Stomach (tissue), 9 donors: ENCODE measurements around the gene SLC35F2. TPM values are rescaled to one million over a fixed set of nuclear protein-coding genes. Genes with fewer than 3 reads are reported as not detected.
"Not testable (repeated sequence)": the region's sequence is repeated elsewhere in the genome, so short reads cannot be mapped to it uniquely, and the experiment has no call there.

Source experiments
- DNase-seq, 2 donors: peaks; one replicate each; pipeline versions ENCODE4 v3.0.0 to v3.0.0-alpha.2; 2013 to 2019
- H3K27ac ChIP-seq, 5 donors: fragments of 200-600 bp in 4 of 5; sonication (generic) in 4 of 5; one replicate each; pipeline ENCODE4 v1.5.1; 2013 to 2019; ENCODE audit warnings: mild to moderate bottlenecking in 1 of 5, moderate library complexity in 1 of 5
- H3K27me3 ChIP-seq, 3 donors: fragments of 200-600 bp; sonication (generic); one replicate each; pipeline ENCODE4 v1.5.1; 2017 to 2019; ENCODE audit warnings: mixed run types in 1 of 3
- H3K36me3 ChIP-seq, 4 donors: fragments of 200-600 bp; sonication (generic); 1 replicate in 3 of 4; 2 replicates in 1 of 4; pipeline ENCODE4 v1.5.1; 2016 to 2019
- H3K4me1 ChIP-seq, 4 donors: fragments of 200-600 bp; sonication (generic); one replicate each; pipeline ENCODE4 v1.5.1; 2016 to 2019
- H3K4me3 ChIP-seq, 4 donors: fragments of 200-600 bp; sonication (generic) in 3 of 4; one replicate each; pipeline ENCODE4 v1.5.1; 2016 to 2019; ENCODE audit warnings: mild to moderate bottlenecking in 1 of 4
- H3K9me3 ChIP-seq, 4 donors: fragments of 200-600 bp; sonication (generic); one replicate each; pipeline ENCODE4 v1.5.1; 2016 to 2019
- EP300 ChIP-seq: sonication (generic); formaldehyde crosslinking; IDR thresholded peaks from one replicate; pipeline ENCODE4 v1.6.1; 2017; ENCODE audit warnings: antibody characterized with exemption
- POLR2A ChIP-seq, 4 donors: fragments of 450-650 bp; IDR thresholded peaks; one replicate each; pipeline ENCODE4 v1.6.1; 2016; ENCODE audit warnings: antibody characterized with exemption in 4 of 4, control low read depth in 2 of 4, mild to moderate bottlenecking in 1 of 4, moderate library complexity in 1 of 4
- POLR2AphosphoS5 ChIP-seq, 3 donors: sonication (generic); formaldehyde crosslinking; IDR thresholded peaks; one replicate each; pipeline ENCODE4 v1.6.1; 2016; ENCODE audit warnings: antibody characterized with exemption in 3 of 3
- WGBS, 5 donors: extraction: QIAGEN DNeasy Blood & Tissue Kit in 3 of 5; methylation state at CpG; one replicate each; pipeline versions ENCODE4 v1.1.5 to v1.1.7; 2013 to 2018; 5-methylcytosine and 5-hydroxymethylcytosine counted together
- intact Hi-C: fragments of 100-400 bp; cut with DNase I; formaldehyde crosslinking; loops from one replicate; pipeline ENCODE4 v1.15.1; 2023; ENCODE audit warnings: low total_unique reads
- polyA plus RNA-seq, 3 donors: library from polyadenylated mRNA; stranded (reverse); fragments of 200-250 nt; gene quantifications; one replicate each; pipeline ENCODE4 v1.2.3, GENCODE V29; 2013
- total RNA-seq, 5 donors: library from RNA; depleted of rRNA; stranded (reverse); fragments of >200 nt; gene quantifications; one replicate each; pipeline versions ENCODE4 v1.1.0 to v1.2.3, GENCODE V29; 2014 to 2016
- TF ChIP-seq, protein P1 (sequence below), 7 experiments: fragments of 450-650 bp in 4 of 7; fragments of 200-600 bp in 3 of 7; sonication (generic) in 3 of 7; IDR thresholded peaks; one replicate each; pipeline ENCODE4 v1.5.1; 2016 to 2019; ENCODE audit warnings: antibody characterized with exemption in 7 of 7, control low read depth in 2 of 7, mild to moderate bottlenecking in 1 of 7
- donor health status: healthy with polysubstance abuse.
- donor health status: Bipolar disorder and iron deficiency.
- donor health status: healthy.

The SLC35F2 gene
- total and polyA plus RNA-seq, 8 donors, result 1.8 to 21.2 (median 7.6) TPM

DNA sequence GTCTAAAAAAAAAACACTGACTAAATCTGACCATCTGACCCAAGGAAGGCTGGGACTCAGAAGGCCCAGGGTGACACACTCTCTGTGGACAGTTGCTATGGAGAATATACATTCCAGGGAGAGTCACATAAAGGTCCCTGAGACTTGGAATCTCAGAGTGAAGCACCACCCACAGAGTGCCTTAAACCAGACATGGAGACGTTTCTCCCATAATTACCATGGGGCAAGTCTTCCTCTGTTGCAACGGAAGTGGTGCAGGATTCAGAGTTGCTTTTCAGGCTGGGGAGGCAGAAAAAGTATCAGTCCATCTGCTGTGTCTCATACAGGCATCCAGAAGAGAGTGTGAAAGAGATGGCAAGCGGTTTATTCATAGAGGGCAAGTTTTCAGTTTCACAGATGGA lies 88.0 kb downstream of the SLC35F2 start:
- Histone ChIP-seq H3K4me1 (no peaks in the 10 kb centered on the region), H3K27me3 (no peaks in the 10 kb centered on the region), H3K36me3 (no peaks in the 10 kb centered on the region), H3K4me3 (no peak overlapping the region), H3K9me3 (no peaks in the 10 kb centered on the region), H3K27ac (no peak overlapping the region)
- DNase-seq, result no peak
- WGBS, 5 donors, result 39 to 55% (median 49%) methylated on average over 3 of the region's 3 CpGs
- TF ChIP-seq, protein P1, sequence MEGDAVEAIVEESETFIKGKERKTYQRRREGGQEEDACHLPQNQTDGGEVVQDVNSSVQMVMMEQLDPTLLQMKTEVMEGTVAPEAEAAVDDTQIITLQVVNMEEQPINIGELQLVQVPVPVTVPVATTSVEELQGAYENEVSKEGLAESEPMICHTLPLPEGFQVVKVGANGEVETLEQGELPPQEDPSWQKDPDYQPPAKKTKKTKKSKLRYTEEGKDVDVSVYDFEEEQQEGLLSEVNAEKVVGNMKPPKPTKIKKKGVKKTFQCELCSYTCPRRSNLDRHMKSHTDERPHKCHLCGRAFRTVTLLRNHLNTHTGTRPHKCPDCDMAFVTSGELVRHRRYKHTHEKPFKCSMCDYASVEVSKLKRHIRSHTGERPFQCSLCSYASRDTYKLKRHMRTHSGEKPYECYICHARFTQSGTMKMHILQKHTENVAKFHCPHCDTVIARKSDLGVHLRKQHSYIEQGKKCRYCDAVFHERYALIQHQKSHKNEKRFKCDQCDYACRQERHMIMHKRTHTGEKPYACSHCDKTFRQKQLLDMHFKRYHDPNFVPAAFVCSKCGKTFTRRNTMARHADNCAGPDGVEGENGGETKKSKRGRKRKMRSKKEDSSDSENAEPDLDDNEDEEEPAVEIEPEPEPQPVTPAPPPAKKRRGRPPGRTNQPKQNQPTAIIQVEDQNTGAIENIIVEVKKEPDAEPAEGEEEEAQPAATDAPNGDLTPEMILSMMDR (IDR thresholded peaks at IDR 0.05), result no peak
- TF ChIP-seq POLR2A (IDR thresholded peaks at IDR 0.05) (no peak), EP300 (no peak), POLR2AphosphoS5 (IDR thresholded peaks at IDR 0.05) (no peak)
- intact Hi-C loops, result no loop called here

DNA sequence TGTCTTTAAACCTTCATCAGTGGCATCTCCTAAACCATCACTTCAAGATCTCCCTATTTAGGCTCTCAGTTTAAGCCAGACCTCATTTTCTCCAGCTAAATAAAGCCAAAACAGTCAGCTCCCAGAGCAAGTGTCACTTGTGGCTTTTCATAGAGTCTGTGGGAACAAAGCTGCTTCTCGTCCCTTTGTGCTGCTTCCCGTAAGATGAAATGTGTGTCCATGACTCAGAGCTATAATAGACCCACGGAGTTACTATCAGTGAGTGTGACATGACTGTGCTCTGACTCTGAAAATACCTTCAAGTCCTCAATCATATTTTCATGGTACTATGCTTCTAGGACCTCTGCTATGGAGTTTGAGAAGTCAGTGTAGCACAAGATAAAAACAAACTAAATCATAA lies 89.4 kb downstream of the SLC35F2 start:
- no peaks in the 10 kb centered on the region for H3K36me3 ChIP-seq
- intact Hi-C loops, result no loop called here
- H3K4me3 ChIP-seq, result no peak overlapping the region
- TF ChIP-seq EP300 (no peak), POLR2A (IDR thresholded peaks at IDR 0.05) (no peak), POLR2AphosphoS5 (IDR thresholded peaks at IDR 0.05) (no peak)
- TF ChIP-seq, protein P1 (IDR thresholded peaks at IDR 0.05), result no peak
- H3K27me3 ChIP-seq, result no peaks in the 10 kb centered on the region
- 50 to 64% (median 55%) methylated on average over 3 of the region's 3 CpGs for WGBS, 5 donors
- DNase-seq, result no peak
- no peaks in the 10 kb centered on the region for H3K9me3 ChIP-seq
- H3K4me1 ChIP-seq, result no peaks in the 10 kb centered on the region
- H3K27ac ChIP-seq, result no peak overlapping the region

DNA sequence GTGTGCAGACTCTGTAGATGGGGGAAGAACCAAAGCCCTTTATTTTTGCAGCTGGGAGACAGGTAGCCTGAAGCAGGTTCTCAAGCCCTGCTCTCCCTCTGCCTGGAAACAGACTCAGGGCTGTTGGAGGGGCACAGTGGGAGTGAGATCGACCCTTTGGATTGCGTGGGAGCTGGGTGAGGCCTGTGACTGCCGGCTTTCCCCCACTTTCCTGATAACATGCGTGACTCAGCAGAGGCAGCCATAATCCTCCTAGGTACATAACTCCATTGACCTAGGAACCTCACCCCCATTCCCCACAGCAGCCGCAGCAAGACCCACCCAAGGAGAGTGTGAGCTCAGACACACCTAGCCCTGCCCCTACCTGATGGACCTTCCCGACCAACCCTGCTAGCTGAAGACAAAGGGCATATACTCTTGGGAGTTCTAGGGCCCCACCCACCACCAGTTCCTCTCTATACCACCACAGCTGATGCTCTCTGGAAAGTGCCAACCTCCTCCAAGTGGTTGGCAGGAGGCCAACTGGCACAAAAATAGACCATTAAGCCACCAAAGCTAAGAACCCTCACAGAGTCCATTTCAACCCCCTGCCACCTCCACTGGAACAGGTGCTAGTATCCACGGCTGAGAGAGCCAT lies 99.8 kb downstream of the SLC35F2 start:
- H3K9me3 ChIP-seq, H3K27ac ChIP-seq, DNase-seq, H3K36me3 ChIP-seq, H3K27me3 ChIP-seq, H3K4me1 ChIP-seq, H3K4me3 ChIP-seq, intact Hi-C loops: not testable (repeated sequence)
- WGBS, 5 donors, result 51 to 65% (median 63%) methylated on average over 5 to 7 of the region's 7 CpGs

DNA sequence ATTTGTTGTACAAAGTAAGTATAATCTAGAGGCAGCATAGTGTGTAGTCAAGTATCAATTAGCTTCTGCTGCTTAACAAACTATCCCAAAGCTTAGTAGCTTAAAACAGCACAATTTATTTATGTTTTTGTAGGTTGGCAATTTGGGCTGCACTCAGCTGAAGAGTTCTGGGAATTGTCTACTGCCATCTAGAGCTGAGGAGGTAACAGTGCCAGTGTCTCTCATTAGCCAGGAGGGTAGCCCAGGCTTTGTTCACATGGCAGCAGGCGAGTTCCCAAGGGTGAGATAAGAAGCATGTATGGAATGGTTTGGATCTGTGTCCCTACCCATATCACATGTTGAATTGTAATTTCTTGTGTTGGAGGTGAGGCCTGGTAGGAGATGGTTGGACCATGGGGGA lies 100.9 kb downstream of the SLC35F2 start:
- TF ChIP-seq, protein P1 (IDR thresholded peaks at IDR 0.05), result no peak
- no peak for TF ChIP-seq POLR2AphosphoS5 (IDR thresholded peaks at IDR 0.05)
- no peak for TF ChIP-seq POLR2A (IDR thresholded peaks at IDR 0.05)
- no peak for TF ChIP-seq EP300
- WGBS, 5 donors, result 77 to 100% (median 90%) methylated on average over 1 of the region's 1 CpG
- Histone ChIP-seq H3K27me3 (peaks cover 0 to 7% (median 0%) of the 10 kb centered on the region in 3 donors), H3K36me3 (no peaks in the 10 kb centered on the region), H3K4me1 (no peaks in the 10 kb centered on the region), H3K27ac (no peak overlapping the region), H3K9me3 (no peaks in the 10 kb centered on the region), H3K4me3 (no peak overlapping the region)
- intact Hi-C loops, result no loop called here
- DNase-seq, result no peak

DNA sequence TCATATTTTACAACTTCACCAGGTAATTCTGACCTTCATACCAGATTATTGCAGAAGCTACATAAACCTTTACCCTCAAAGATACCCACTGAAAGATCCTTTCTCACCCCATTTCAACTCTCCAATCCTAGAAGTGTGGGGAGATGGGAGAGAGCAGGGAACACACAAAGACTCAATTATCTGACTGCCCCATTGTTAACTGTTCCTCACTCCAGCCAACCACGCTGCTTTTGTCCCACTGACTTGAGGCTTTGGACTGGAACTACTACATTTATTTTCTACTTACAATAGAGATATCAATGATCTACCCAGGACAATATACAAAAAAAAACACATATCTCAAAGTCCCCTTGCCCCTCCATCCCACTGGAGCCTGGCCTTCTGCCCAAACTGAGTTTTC lies 102.0 kb downstream of the SLC35F2 start:
- Histone ChIP-seq H3K4me3 (no peak overlapping the region), H3K27ac (no peak overlapping the region), H3K4me1 (no peaks in the 10 kb centered on the region), H3K27me3 (peaks cover 0 to 7% (median 0%) of the 10 kb centered on the region in 3 donors), H3K9me3 (no peaks in the 10 kb centered on the region), H3K36me3 (no peaks in the 10 kb centered on the region)
- no peak for TF ChIP-seq EP300
- TF ChIP-seq POLR2A (IDR thresholded peaks at IDR 0.05), result no peak
- TF ChIP-seq, protein P1 (IDR thresholded peaks at IDR 0.05), result no peak
- no peak for DNase-seq
- WGBS, 5 donors, result 65 to 83% (median 79%) methylated on average over 1 of the region's 1 CpG
- intact Hi-C loops, result no loop called here
